LHCN-M2 (cell line): Measurements from ENCODE around the gene APBA2. TPM values are rescaled to one million over a fixed set of nuclear protein-coding genes. Genes with fewer than 3 reads are reported as not detected.

Experiments
- DNase-seq: peaks from one replicate; pipeline ENCODE4 v3.0.0-alpha.2; 2012; ENCODE audit warnings: low read depth
- total RNA-seq: library from RNA; depleted of rRNA; stranded (reverse); fragments of >200 nt; gene quantifications from 2 replicates; pipeline ENCODE4 v1.2.3, GENCODE V29; 2014

The APBA2 gene
- total RNA-seq, 1 experiment from 2014 or later = not detected

DNA sequence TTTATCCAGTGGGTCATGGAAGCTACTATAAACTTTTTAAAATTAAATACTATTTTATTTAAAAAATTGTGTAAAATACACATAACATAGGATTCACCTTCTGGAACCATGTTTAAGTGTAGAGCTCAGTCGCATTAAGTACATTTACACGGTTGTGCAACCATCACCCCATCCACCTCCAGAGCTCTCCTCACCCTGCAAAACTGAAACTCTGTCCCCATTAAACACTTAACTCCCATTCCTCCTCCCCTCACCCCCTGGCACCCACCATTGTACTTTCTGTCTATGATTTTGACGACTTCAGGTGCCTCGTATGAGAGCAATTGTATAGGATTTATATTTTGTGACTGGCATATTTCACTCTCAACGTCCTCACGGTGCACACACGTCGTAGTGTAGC is 70.7 kb downstream of the APBA2 start:
- no peak for DNase-seq

DNA sequence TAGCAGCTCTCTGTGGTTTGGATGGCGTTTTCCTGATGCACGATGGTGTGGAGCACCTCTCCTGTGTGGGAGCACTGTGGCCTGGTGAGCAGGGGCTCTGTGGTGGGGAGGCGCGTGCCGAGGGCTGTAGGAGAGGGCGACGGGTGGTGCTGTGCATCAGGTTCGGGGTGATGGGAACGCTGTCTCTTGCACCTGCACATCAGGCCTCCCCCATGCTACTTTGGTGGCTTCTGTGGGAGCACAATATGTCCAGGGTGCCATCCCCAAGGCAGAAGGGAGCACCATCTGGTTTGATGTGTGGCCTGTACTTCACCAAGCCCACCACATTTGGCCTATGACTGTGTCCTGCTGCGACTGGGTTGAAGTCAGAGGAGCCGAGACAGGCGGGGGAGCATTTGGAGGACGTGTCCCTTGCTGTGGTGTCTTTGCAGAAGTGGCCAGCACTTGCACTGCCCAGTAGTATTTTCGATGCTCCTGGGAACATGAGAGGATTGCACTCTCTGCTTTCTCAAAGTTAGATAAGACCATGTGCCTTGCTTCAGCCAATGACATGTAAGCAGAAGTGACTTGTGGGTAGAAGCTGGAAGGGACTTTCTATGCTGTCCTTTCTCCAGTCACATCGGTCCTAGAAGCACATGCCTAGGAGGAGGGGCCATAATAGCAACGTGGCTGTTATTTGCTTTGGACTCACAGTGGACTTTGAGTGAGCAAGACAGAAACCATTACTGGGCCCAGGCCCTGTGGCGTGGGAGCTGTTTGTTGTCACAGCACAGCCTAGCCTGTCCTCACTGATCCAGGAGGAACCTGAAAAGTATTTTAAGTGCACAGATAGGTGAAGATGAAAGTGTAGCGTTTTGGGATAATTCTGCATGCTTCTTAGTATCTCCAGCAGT is 72.1 kb downstream of the APBA2 start:
- DNase-seq = no peak

GRCh38 chr15:28959326-28959725 is 73.6 kb downstream of the APBA2 start:
- no peak for DNase-seq

DNA sequence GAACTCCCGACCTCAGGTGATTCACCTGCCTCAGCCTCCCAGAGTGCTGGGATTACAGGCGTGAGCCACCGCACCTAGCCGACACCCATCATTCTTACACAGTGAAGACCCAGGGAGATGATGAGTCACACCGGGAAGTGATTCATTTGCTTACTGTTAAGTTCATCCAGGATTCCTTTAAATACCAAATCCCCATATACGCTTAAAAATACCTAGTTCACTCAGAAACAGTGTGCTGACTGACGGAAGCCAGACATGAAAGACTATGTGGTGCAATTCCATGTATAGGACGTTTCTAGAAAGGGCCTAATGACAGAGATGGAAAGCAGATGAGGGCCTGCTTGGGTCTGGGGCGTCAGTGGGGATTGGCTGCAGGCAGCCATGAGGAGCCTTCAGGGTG is 75.2 kb downstream of the APBA2 start:
- DNase-seq = no peak

- DNase-seq = no peak
These were observed 75.6 kb downstream of the APBA2 start for GRCh38 chr15:28961391-28961790.

DNA sequence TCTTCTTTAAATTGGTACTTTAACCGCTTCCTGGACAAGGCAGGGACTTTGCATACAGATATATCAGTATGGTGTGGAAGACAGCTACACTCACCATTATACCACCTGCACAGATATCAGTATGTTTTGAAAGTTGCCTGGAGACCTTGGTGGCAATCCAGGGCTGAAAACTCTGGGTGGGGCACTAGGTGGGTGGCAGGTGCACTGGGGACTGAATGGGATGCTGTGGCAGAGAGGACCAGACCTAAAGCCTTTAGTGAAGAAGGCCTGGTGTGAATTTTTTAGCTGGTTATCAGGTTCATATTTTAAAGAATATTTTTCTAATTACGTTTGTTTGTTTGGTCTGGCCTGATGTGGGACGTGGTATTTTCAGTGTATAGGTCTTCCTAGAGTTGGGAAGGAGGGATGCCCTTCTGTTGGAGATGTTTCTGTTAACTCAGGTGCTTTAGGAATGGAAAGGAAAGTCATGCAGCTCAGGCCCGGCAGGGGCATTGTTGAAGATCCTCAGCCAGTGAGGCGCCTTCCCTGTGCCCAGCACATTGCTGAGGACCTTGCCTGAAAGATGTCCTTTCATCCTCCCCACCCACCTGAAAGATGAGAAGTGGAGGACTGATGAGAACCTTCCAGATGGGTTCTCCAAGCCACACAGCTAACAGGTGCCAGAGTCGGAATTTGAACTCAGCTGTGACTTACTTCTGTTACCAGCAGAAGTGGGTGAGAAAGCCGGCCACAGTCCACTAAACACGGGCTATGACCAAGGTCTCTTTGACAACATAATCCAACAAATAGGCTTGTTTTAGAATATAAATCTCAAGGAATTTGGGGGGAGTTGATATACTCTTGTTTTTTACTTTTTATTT is 77.3 kb downstream of the APBA2 start:
- no peak for DNase-seq

DNA sequence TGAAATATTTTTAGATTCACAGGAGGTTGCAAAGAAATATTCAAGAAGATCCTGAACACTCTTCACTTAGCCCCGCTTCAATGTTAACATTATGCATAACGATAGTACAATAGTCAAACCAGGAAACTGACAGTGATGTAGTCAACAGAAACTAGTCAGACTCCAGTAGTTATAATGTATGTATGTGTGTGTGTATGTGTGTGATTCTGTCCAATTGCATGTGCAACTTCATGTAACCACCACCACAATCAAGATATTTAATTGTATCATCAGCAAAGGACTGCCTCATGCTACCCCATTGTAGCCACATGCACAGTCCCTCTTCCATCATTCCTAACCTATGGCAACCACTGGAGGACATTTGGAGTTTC is 77.9 kb downstream of the APBA2 start:
- no peak for DNase-seq

- no peak for DNase-seq
These were observed 78.3 kb downstream of the APBA2 start for GRCh38 chr15:28964098-28964497.

- DNase-seq = no peak
These were observed 81.3 kb downstream of the APBA2 start for GRCh38 chr15:28967066-28967465.

GRCh38 chr15:28967990-28968389 is 82.2 kb downstream of the APBA2 start:
- no peak for DNase-seq

GRCh38 chr15:28969511-28970085 is 83.8 kb downstream of the APBA2 start:
- DNase-seq = no peak

DNA sequence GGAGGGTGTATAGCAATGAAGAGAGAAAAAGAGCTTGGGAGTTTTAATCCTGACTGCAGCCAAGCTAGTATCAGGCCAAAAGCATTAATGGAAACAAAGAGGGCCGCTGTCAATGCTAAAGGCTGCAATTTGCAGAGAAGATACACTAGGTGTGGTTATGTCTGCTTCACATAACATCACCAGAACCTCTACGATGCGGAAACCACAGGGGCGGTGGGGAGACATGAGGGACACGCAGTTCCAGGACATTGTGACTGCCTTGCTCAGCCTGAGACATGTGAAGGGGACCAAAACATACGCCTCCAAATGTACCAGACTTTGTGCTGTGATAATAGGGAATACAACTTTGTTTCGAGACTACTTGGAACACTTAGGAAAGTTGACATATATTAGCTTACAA is 88.4 kb downstream of the APBA2 start:
- no peak for DNase-seq

DNA sequence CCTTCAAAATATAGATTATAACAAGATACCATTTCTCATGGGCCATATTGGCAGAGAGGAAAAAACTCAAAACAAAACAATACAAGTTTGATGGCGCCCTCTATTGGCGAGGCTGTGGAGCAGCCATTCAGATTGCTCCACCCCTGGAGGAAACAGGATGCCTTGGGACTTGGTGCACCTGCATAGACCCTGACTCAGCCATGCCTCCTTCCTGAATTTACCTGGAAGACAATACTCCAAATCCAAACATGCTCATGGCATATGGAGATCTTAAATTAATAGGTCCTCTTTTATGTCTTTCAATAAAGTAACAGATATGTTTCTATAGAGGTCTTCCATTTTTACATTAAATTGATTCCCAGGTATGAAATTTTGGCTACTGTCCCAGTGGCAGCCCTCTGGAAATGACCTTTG is 90.0 kb downstream of the APBA2 start:
- peak; percentile 8 for DNase-seq

DNA sequence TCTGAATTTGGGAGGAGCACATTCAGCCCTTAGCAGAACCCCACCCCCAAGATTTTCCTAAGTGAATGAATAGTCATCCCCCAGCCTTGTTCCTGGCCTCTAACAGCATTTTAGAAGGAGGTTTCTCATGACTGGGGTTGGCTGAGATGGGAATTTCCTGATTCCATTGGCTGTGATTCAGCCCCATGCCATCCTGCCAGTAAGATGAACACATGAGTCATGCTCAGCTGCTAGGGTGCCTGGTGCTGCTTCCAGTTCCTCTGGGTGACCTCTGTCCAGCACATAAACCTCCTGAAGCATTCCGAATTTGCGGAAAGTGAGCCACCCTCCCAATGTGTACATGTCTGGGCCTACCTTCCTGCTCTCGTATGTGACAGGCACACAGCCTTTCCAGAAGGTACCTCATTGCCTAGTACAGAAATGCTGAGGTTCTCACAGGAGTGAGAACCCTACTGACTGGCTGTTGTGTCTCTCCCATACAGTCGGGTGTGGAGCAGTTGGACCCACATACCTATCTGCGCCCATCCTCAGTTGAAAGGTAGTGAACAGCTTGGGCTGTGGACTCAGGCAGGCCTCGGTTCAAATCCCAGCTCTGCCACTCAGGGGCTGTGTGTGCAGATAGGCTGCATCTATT is 91.7 kb downstream of the APBA2 start:
- DNase-seq = peak; percentile 73

DNA sequence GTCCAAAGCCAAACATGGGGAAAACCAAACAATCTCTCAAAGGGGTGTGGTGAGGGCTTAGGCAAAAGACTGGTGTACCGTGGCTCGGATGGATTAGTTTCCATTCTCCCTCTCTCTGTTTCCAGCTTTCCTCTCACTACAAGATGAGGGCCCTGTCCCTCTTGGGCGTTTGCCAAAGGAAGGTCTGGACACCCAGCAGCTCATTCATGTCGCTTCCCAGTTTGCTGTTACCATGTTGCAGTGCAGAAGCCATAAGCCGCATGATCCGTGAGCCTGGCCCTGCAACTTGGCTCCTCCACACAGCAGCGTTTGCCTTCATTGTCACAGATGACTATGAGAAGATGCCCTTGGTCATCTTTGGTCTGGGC is 92.2 kb downstream of the APBA2 start:
- no peak for DNase-seq

GRCh38 chr15:28978661-28979060 is 92.9 kb downstream of the APBA2 start:
- no peak for DNase-seq

DNA sequence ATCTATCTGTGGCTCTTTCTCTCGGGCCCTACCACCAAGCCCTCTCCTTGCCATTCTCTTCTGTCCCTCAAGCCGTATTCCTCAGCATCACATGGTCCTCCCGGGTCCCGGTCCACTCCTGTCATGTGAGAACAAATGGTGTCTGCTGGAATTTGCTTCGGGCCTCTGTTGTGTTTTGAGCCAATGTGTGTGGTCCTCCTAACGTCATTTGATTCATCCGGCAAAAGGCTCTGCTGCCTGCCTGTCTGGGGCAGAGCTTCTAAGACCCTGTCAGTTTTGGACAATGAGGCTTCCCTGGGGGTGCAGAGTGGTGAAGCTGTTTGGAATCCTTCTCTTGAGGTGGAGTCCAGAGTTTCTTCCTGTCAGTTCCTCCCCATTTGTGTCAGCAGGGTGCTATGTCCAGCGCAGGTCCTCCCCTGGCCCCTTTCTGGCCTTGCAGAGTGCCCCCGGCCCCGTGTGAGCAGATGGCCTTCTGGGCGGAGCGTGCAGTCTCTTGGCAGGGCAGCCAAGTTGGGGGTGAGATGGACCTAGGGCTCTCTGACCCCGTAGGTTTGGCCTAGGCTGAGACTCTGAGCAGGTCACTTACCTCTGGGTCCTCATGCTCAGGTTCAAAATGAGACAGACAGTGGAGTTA is 93.6 kb downstream of the APBA2 start:
- no peak for DNase-seq

- no peak for DNase-seq
These were observed 95.1 kb downstream of the APBA2 start for GRCh38 chr15:28980709-28981350.

GRCh38 chr15:28981351-28981720 is 95.6 kb downstream of the APBA2 start:
- DNase-seq = no peak

DNA sequence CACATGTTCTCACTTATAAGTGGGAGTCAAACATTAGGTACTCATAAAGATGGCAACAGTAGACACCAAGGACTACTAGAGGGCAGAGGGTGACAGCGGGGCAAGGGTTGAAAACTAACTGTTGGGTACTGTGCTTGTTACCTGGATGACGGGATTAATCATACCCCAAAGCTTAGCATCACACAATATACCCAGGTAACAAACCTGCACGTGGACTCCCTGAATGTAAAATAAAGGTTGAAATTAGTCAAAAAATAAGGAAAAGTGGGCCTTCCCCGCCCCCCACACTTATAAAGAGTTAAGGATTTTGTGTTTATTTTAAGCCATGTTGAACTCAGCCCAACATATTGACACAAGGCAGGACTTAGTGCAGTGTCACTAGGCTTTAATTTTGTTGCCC is 96.1 kb downstream of the APBA2 start:
- DNase-seq = no peak

DNA sequence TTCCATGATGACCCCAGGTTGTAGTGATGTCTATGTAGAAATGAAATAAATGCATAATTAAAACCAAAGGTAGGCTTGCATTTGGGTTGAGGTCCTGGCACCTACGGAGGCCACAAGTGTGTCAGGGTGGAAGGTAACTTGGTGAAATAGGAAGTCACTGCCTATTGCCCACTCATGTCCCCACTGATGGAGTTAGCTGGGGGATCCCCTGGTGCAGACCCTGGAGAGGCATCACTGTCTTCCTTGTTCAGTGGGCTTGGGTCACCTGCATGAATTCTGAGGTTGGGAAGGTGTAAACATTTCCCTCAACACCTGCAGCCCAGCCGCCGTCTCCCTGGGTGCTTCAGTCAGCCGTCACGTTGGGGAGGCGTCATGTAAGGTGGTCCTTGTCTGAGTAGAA is 97.1 kb downstream of the APBA2 start:
- DNase-seq = no peak
